AG04449 (cell line): ENCODE data around the gene DCLRE1B.
A peak's percentile ranks its signal among the peaks of the same experiment; 100 is the strongest.

Experiments used
- CTCF ChIA-PET: fragments of 350-600 bp; formaldehyde crosslinking; extraction: SDS; loops from one replicate; lab custom pipeline; 2021; ENCODE audit warnings: antibody characterized with exemption; lab: Yijun Ruan, JAX
- POLR2A ChIA-PET: fragments of 400-600, 350-600 bp; formaldehyde crosslinking; extraction: SDS; loops from one replicate; lab custom pipeline; 2020; ENCODE audit warnings: antibody characterized with exemption, inconsistent platforms; lab: Yijun Ruan, JAX
- DNase-seq: peaks from one replicate; pipeline ENCODE4 v3.0.0-alpha.2; 2010; ENCODE audit warnings: low read depth, low spot score
- H3K4me3 ChIP-seq: 2 replicates; pipeline ENCODE4 v1.5.1; 2011; ENCODE audit warnings: low read depth, mild to moderate bottlenecking, control low read depth, low read length
- TF ChIP-seq, protein P1 (sequence below): IDR thresholded peaks from one replicate; pipeline ENCODE4 v1.5.1; 2011; ENCODE audit warnings: mild to moderate bottlenecking, moderate library complexity, low read length, control low read depth, inconsistent platforms; ENCODE audit not compliant: insufficient read depth; ENCODE audit errors: missing control alignments

The DCLRE1B gene

GRCh38 chr1:113904674-113905434 lies at the start of gene DCLRE1B, which contains the start of gene AP4B1:
DCLRE1B (plus strand) TSS chr1:113905326; CDS start chr1:113905587, 261 bp downstream.
AP4B1 (minus strand) TSS chr1:113904799; CDS start chr1:113904717, 82 bp downstream.
- POLR2A ChIA-PET = interaction anchor here (0.6 to 3.2 kb wide), 7 partner anchors 13 to 95 kb away, joined by 3 to 46 read pairs (median 3); partner anchors contain the start of genes HIPK1 and RSBN1
- CTCF ChIA-PET = interaction anchor here (0.7 to 2.3 kb wide), 14 partner anchors 8 to 71 kb away, joined by 3 to 19 read pairs (median 5); partner anchors contain the start of gene HIPK1
- TF ChIP-seq, protein P1, sequence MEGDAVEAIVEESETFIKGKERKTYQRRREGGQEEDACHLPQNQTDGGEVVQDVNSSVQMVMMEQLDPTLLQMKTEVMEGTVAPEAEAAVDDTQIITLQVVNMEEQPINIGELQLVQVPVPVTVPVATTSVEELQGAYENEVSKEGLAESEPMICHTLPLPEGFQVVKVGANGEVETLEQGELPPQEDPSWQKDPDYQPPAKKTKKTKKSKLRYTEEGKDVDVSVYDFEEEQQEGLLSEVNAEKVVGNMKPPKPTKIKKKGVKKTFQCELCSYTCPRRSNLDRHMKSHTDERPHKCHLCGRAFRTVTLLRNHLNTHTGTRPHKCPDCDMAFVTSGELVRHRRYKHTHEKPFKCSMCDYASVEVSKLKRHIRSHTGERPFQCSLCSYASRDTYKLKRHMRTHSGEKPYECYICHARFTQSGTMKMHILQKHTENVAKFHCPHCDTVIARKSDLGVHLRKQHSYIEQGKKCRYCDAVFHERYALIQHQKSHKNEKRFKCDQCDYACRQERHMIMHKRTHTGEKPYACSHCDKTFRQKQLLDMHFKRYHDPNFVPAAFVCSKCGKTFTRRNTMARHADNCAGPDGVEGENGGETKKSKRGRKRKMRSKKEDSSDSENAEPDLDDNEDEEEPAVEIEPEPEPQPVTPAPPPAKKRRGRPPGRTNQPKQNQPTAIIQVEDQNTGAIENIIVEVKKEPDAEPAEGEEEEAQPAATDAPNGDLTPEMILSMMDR = peak; percentile 94
- H3K4me3 ChIP-seq = peak within 1 kb of the TSS; percentile 94
- DNase-seq = peak; percentile 99

GRCh38 chr1:113855630-113856400 lies 49.3 kb upstream of the DCLRE1B start:
- TF ChIP-seq, protein P1 = no peak
- H3K4me3 ChIP-seq = no peak overlapping the region
- DNase-seq = no peak
- POLR2A ChIA-PET = interaction anchor here (1.0 kb wide), 1 partner anchor 49 kb away, joined by 3 read pairs; the partner anchor contains the start of gene AP4B1
- CTCF ChIA-PET = interaction anchor here (1.1 to 1.6 kb wide), 5 partner anchors 17 to 427 kb away, joined by 3 to 6 read pairs (median 5); no protein-coding TSS in a partner anchor

DNA sequence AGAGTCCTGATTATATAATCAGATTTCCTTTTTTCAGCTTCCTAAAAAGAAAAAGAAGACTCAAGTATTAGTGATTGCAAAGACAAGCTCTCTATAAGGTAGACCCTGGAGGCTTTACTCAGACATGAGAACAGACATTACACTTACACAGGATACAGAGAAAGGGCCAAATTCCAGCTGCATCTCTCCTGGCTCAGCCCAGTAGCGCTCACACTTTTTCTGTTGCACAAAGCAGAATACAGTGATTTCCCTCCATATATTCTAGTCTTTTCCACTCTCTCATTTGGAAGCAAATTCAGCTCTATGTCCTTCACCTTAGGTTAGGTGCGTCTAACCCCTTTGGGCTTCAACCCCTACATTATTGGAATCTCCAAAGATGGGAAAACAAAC lies 48.7 kb upstream of the DCLRE1B start:
- TF ChIP-seq, protein P1 = no peak
- DNase-seq = no peak
- CTCF ChIA-PET = interaction anchor here (1.1 to 1.6 kb wide), 5 partner anchors 18 to 427 kb away, joined by 3 to 6 read pairs (median 5); no protein-coding TSS in a partner anchor
- POLR2A ChIA-PET = interaction anchor here (1.0 kb wide), 1 partner anchor 48 kb away, joined by 3 read pairs; the partner anchor contains the start of gene AP4B1
- H3K4me3 ChIP-seq = no peak overlapping the region

- DNase-seq = no peak
- ChIA-PET CTCF (no interaction called here), POLR2A (no interaction called here)
- H3K4me3 ChIP-seq = no peak overlapping the region
- TF ChIP-seq, protein P1 = no peak
These were observed 47.4 kb upstream of the DCLRE1B start for GRCh38 chr1:113857776-113858175.

GRCh38 chr1:113858418-113858817 lies 46.7 kb upstream of the DCLRE1B start:
- H3K4me3 ChIP-seq = no peak overlapping the region
- ChIA-PET POLR2A (no interaction called here), CTCF (no interaction called here)
- DNase-seq = no peak
- TF ChIP-seq, protein P1 = no peak
